ENCODE measurements around the gene C18orf32. TPM values are rescaled to one million over a fixed set of nuclear protein-coding genes. Genes with fewer than 3 reads are reported as not detected.

Gene C18orf32
- total and polyA plus RNA-seq, 10 of the 15 experiments (the other 5 are each of a cell fraction or from before 2014, with no cell fraction given), result 11.5 to 67.0 (median 32.9) TPM

- no TSS peak for BruUV-seq (replicated peaks)
- Histone ChIP-seq H3K9ac (ENCODE audit: control insufficient read depth, insufficient read depth, low read length) (no peak overlapping the region), H3K9me3 (replicated peaks; ENCODE audit: control insufficient read depth, insufficient read depth, low read length) (no peaks in the 10 kb centered on the region), H3K79me2 (ENCODE audit: control insufficient read depth, insufficient read depth, low read length) (no peaks in the 10 kb centered on the region), H3K27ac (ENCODE audit: control insufficient read depth, insufficient read depth) (no peak overlapping the region), H4K20me1 (ENCODE audit: control insufficient read depth, insufficient read depth) (no peaks in the 10 kb centered on the region), H2AFZ (ENCODE audit: control insufficient read depth, low read depth, low read length) (no peak overlapping the region), H3K36me3 (ENCODE audit: control insufficient read depth in 2 of 2, insufficient read depth in 2 of 2, low read length in 1 of 2) (no peaks in the 10 kb centered on the region), H3K4me3 (no peak overlapping the region), H3K4me2 (ENCODE audit: control insufficient read depth, insufficient read depth) (no peak overlapping the region), H3K27me3 (replicated peaks in 1 of 2; ENCODE audit: control insufficient read depth in 2 of 2, insufficient read depth in 2 of 2, low read length in 1 of 2) (no peaks in the 10 kb centered on the region), H3K4me1 (ENCODE audit: control insufficient read depth, insufficient read depth, low read length) (no peaks in the 10 kb centered on the region)
- 50% methylated on average over 14 of the region's 14 CpGs for WGBS (ENCODE audit: insufficient coverage, insufficient replicate concordance, low lambda C conversion rate, missing lambda C conversion rate)
- CTCF ChIA-PET, result interaction anchor here (0.7 to 1.4 kb wide), 3 partner anchors 10 to 40 kb away, joined by 3 to 5 read pairs (median 3); no protein-coding TSS in a partner anchor
- no peak for FAIRE-seq
- intact Hi-C loops (cut with micrococcal nuclease; ENCODE audit: unreplicated experiment), result no loop called here
- in situ Hi-C loops (cut with MboI), result no loop called here
- POLR2A ChIA-PET, result no interaction called here
- SMC1A ChIA-PET (ENCODE audit: uncharacterized antibody, unreplicated experiment), result interaction anchor here (1.0 to 1.2 kb wide), 2 partner anchors 13 to 644 kb away, joined by 3 read pairs; partner anchors contain the start of gene C18orf32
- RAD21 ChIA-PET (ENCODE audit: unreplicated experiment), result no interaction called here
- no peak for ATAC-seq
- DNase-seq (ENCODE audit: low read depth, low spot score), result no peak
- TF ChIP-seq PBX3 (IDR thresholded peaks at IDR 0.05; ENCODE audit: insufficient replicate concordance, low read depth, low read length) (no peak), TBL1XR1 (IDR thresholded peaks at IDR 0.05; ENCODE audit: low read depth, low read length) (no peak), ATF3 (IDR thresholded peaks at IDR 0.05; ENCODE audit: borderline replicate concordance, extremely low read depth, low read depth, low read length) (no peak), GATAD2B (conservative IDR thresholded peaks at IDR 0.05; ENCODE audit: low read depth) (no peak), NRF1 (conservative IDR thresholded peaks at IDR 0.05; ENCODE audit: low read depth, low read length) (no peak), ZBTB40 (IDR thresholded peaks at IDR 0.05; ENCODE audit: borderline replicate concordance) (no peak), SMC3 (IDR thresholded peaks at IDR 0.05; ENCODE audit: borderline replicate concordance, low read length) (no peak), BRCA1 (IDR thresholded peaks at IDR 0.05; ENCODE audit: low read depth, low read length) (no peak), NFYA (IDR thresholded peaks at IDR 0.05; ENCODE audit: borderline replicate concordance, low read depth, low read length) (no peak), ZZZ3 (IDR thresholded peaks at IDR 0.05; ENCODE audit: control insufficient read depth, insufficient read length, low read depth) (no peak), NBN (IDR thresholded peaks at IDR 0.05) (no peak), SMAD5 (IDR thresholded peaks at IDR 0.05; ENCODE audit: low read depth) (no peak), USF2 (IDR thresholded peaks at IDR 0.05; ENCODE audit: borderline replicate concordance, low read depth, low read length) (no peak), MTA2 (IDR thresholded peaks at IDR 0.05; ENCODE audit: low read depth) (no peak), POLR2AphosphoS5 (IDR thresholded peaks at IDR 0.05; ENCODE audit: low read length) (no peak), NFYB (IDR thresholded peaks at IDR 0.05; ENCODE audit: insufficient read depth, low read depth, low read length) (no peak)
Measured at GRCh38 chr18:49500201-49500921, 13.3 kb upstream of the C18orf32 start.

All from GM12878 (cell line).